Stimulated activated CD8-positive, alpha-beta memory T cell treated with anti-CD3 and anti-CD28 coated beads, Interleukin-7, amount 100 ng/mL, for 4 hours (primary cell): Measurements from ENCODE around the gene SART1.

ENCODE experiments used
- DNase-seq, 2 donors: peaks; one replicate each; pipeline ENCODE4 v3.0.0-alpha.2; 2020; ENCODE audit warnings: low read depth in 2 of 2

The SART1 gene

DNA sequence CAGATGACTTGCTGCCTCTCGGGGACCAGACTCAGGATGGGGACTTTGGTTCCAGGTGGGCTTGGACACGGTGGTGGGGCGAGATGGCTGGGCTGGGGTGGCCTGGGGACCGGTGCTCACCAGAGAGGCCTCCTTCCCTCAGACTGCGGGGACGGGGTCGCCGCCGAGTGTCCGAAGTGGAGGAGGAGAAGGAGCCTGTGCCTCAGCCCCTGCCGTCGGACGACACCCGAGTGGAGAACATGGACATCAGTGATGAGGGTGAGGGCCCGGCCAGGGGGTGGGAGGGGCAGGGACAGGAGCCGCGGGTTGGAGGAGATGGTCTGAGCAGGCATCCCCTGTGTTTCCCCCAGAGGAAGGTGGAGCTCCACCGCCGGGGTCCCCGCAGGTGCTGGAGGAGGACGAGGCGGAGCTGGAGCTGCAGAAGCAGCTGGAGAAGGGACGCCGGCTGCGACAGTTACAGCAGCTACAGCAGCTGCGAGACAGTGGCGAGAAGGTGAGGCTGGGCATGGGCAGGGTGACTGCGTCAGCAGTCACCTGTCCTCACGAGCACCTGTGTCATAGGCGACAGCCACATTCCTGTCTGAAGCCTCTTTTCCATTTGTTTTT lies 5.9 kb downstream of the SART1 start:
- no peak for DNase-seq

DNA sequence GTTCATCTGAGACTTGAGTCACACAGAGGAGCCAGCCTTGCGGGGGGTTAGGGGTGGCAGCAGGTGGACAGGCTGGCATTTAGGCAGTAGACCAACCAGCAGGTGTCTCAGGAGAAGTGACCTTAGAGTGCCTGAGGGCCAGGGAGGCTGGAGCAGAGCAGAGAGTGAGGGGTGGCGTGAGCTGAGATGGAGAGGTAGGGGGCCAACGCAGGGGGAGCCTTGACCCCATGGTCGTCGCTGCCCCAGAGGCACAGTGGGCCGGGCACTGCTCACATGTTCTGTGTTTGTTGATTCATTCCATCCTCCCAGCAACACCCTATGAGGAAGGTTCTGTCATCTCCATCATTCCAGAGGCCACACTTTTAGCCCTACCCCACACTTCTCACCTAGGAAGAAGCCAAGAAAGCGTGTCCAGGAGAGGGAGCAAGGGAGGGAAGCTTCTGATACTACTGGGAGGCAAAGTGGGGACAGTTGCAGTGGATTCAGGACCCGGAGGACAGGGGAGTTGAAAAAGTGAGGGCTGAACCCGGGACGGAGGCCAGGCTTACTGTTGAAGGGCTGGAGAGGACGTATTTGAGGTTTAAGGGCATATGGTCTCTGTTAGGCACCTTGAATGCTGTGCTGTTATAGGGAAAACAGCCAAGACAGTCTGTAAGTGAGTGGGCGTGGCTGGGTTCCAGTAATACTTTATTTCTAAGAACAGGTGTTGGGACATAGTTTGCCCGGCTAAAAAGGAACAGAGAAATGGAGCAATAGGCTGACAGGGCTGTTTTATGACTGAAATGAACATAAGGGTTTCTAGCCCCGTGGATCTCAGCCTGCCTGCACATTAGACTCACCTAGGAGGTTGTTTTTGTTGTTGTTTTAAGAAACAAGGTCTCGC lies 7.3 kb downstream of the SART1 start:
- no peak for DNase-seq

DNA sequence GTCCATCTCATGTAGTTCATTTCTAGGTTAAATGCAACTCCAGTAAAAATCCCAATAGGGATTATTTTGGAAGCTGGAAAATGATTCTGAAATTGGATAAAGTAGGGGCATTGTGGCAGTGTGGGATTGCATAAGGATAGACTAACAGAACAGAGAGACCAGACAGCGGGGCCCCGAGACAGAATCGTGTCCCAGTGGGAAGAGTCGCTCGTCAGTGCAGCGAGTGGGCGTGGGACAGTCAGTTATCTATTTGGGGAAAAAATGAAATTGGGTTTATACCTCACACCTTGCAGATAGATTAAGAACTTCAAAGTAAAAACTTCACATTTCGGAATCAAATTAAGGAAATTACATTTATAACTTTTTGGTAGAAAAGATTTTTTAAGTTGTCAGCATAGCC lies 10.6 kb downstream of the SART1 start:
- no peak for DNase-seq

DNA sequence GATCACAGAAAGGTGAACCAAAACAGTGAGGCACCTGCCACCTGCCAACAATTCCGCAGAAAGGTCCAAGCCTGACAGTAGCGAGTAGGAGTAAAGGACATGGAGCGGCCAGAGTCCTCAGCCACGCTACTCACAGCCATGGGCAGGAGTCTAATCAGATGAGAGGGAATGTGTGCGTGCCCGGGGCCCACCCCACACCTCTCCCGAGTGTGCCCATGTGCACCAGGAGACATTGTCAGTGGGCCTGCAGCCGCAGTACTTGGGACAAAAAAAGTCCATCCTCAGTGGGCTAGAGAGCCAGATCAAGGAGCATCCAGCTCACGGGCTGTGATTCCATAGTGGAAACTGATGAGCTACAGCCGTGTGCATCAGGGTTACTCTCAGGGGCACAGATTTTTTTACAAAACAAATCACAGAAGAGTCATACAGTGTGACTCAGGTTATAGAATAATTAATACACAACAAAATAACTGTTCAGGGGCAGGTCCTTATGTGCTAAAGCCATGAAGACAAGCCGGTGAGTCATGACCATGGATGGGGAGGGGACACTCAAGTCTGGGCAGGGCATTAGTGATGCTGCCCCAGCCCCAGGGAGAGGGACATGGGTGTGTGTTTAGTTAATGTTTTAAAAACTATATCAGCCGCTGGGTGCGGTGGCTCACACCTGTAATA lies 12.0 kb downstream of the SART1 start:
- DNase-seq, result no peak

DNA sequence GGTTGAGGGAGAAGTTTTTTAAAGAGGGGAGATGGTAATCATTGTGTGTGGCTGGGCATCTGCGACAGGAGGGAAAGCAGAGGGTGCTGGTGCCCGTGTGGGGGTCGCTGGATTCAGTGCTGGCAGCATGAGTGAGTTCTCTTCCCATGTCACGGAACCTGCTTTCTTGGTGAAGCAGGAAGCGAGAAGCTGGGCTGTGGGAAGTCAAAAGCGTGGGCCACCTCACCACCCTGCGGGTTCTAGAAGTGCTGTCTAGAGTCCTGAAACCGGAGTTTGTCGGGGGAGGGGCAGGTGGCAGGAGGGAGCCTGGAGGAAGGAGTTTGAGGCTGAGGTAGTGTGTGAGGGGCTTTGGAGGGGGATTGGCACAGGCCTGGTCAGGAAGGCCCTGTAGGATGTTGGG lies 14.2 kb downstream of the SART1 start:
- no peak for DNase-seq

DNA sequence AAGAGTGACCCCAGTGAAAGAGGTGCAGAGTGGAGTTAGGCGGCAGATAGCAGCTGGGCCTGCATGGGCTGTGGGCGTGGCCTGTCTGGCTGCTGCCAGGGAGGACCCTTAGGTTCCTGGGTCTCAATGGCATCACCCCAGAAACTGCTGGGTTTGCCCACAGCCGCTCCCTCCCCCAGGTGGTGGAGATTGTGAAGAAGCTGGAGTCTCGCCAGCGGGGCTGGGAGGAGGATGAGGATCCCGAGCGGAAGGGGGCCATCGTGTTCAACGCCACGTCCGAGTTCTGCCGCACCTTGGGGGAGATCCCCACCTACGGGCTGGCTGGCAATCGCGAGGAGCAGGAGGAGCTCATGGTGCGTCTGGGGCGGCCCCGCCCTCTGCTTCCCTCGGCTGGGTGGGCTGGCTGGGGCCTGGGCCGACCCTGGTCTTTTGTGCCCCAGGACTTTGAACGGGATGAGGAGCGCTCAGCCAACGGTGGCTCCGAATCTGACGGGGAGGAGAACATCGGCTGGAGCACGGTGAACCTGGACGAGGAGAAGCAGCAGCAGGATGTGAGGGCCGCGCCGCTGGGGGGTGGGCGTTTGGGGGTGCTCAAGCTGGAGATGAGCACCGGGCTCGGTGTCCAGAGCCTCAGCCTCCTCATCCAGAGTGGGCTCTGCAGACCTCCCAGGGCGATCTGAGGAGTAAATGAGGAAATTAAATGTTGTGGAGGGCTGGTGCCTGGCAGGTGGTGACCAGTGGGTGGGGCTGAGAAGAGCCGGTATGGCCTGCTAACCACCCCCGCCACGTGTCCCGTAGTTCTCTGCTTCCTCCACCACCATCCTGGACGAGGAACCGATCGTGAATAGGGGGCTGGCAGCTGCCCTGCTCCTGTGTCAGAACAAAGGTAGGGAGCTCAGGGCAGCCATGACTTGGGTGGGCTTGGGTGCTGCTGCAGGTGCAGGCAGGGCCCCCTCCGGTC lies 15.0 kb downstream of the SART1 start:
- DNase-seq, result no peak

DNA sequence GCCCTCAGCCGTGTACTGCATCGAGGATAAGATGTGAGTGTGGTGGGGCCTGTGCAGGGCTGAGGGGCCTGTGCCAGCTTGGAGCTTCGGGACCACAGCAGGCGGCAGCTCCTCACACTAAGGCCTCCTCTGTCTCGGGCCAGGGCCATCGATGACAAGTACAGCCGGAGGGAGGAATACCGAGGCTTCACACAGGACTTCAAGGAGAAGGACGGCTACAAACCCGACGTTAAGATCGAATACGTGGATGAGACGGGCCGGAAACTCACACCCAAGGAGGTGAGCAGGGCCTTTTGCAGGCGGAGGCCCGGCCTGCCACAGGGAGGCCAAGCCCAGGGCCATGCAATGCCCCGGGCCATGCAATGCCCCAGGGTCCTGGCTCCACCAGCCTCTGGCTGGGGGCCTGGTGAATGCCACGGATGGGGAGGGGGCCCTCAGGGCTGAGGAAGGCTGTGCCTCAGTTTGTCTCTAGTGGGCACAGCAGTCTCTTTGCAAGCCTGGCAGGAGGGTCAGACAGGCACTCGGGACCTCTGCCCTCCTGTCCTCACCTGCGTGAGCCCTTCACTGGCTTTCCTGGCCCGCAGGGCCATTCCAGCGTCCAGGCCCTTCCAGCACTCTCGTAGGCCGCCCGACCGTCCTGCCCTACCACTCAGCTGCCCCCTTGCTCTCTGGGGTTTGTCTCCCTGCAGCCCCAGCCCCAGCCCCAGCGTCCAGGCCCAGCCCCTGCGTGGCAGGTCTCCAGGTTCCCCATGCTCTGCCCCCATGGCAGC lies 16.3 kb downstream of the SART1 start:
- DNase-seq, result no peak

DNA sequence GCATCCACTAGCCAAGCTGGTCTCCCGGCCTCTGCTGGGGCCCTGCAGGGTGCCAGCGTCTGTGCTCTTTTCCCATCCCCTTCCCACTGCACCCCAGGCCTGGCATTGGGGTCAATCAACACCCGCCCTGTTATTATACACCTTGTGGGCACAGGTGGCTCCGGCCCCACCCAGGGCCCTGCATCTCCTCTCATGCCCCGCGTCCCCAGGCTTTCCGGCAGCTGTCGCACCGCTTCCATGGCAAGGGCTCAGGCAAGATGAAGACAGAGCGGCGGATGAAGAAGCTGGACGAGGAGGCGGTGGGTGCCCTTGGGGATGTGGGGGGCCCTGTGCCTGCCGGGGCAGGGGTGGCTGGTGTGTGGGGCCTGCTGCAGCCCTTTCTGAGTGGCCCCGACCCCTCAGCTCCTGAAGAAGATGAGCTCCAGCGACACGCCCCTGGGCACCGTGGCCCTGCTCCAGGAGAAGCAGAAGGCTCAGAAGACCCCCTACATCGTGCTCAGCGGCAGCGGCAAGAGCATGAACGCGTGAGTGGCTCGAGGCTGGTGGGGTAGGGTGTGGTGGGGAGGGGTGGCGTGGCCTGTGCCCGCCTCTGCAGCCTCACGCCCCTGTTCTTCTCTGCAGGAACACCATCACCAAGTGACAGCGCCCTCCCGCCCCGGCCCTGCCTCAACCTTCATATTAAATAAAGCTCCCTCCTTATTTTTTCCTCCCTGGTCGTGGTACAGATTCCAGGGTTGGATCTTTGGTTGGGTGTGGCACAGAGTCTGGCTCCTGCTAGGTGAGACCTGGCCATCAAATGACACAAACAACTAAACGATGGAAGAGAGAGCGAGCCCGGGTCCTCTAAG lies 17.1 kb downstream of the SART1 start:
- no peak for DNase-seq

DNA sequence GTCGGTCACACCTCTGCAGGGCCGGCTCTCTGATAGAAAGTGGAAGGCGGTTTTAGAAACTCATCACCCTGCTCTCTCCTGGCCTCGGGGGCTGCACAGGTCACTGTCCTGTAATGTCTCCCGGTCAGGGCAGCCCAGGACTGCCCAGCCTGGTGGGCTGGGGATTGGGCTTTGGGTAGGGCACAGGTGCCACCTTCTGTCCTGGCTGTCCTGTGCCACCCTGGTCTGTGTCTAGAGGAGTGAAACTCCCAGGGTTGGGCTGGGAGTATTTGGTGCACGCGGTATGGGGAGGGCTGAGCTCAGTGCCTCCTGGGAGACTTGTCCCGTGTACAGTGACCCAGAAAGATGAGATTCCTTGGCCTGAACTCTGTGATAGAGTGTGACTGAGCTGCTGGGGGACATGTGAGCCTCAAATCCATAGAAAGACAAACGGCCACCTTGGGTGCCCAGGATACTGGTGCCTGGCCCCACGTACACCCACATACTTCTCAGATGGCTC lies 17.8 kb downstream of the SART1 start:
- DNase-seq, result no peak

DNA sequence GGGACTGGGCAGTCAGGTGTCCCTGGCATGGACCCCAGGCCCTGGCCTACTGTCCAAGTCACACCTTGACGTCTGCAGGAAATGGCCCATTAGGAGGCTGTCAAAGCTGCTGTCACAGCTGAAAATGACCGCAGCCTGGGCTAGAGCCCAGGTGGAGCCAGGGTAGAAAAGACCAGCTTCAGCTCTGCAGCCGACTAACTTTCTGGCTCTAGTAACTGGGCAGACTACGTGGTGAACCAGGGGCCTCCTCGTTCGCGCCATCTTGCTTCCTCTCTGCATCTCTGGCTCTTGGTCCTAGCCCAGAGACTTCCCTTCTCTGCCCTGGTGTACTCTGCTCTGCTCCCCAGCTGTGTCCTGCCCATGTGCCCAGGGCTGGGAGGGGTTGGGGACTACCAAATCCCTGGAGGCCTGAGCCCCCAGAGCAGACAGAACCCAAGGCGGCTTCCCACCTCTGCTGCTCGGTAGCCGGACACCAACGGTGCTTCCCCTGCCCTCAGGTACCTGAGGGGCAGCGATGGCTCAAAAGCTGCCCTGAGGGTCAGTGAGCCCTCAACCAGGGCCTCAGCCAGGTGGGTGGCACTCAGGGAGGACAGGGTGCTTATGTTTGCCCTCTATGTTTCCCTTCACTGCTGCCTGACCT lies 19.7 kb downstream of the SART1 start:
- no peak for DNase-seq

DNA sequence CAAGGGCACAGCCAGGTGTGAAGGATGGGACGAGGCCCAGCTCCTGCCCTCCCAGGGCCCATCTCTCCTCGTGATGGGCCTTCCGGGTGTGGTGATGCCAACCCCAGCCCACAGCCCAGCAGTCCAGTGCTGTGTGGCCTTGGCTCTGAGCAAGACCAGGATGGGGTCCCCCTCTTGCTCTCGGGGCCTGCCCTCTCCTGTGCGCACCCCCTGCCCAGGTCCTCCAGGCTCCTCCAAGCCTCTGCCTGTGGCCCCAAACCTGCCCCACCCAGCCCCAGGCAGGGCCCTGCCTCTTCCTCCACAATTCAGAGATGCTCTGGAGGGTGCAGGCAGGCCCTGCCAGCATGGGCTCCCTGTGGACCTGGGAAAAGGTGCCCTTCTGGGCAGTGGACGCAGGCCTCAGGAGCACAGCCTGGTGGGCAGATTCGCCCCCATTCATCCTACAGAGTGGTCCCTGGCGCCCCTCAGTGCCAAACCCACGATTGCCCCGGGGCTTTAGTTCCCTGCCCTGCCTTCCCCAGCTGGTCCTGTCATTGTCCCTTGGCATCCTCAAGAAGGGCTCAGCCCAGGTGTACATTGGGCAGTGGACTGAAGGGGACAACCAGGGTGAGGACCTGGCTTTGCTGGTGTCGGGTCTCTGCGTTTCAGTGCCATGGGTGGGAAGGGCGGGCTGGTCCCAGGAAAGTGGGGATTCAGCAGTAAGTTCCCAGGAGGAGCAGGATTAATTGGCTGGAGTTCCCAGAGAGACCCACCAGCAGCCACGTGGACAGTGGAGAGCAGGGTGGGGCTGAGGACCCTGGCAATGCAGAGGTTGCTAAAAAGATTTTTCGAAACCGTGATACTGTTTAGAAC lies 20.7 kb downstream of the SART1 start:
- DNase-seq, result no peak

DNA sequence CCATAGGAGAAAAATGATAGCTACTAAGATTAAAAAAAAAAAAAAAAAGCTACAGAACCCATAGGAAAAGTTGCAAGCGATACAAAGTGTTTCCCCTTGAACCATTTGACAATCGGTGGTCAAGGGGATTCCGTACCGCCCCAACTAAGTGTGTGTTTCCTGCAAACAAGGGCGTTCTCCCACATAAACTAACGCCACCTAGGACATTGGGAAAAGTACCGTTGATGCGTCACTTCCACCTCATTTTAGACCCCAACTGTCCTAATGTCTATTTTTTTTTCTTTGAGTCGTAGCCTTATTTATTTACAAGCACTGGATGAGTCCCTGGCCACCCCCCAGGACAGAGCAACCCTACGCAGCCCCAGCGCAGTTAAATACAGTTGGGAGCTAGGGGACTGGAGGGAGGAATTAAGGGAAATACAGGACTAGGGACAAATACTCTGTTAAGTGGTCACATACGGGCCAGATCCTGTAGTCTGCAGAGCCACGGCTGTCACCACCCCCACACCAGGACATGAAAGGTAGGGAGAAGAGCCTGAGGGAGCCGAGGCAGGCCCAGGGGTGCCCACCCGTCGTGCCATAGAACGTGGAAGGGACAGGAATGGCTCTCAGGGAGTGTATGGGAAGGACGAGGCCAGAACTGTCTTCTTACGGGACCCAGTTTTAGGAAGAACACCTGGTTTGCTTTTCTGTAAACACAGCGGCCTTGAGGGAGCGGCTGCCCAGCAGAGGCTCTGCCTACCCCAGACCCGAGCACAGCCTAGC lies 21.5 kb downstream of the SART1 start:
- no peak for DNase-seq

DNA sequence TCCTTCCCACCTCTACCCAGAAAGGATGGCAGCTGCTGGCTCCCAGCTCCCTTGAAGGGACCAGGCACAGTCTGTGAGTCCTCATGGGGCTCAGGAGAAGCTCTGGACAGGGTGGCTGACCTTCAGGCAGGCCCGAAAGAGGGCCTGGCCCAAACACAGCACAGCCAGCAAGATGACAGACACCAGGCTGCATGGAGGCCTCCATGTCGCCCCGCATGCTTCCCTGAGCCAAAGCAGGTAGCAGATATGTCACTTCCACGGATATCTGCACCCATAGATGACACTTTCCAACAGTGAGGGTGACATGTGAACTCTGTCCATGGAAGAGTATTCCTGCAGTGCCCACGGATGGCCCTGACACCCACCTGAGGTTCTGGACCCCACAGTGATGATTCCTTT lies 22.1 kb downstream of the SART1 start:
- DNase-seq, result no peak

DNA sequence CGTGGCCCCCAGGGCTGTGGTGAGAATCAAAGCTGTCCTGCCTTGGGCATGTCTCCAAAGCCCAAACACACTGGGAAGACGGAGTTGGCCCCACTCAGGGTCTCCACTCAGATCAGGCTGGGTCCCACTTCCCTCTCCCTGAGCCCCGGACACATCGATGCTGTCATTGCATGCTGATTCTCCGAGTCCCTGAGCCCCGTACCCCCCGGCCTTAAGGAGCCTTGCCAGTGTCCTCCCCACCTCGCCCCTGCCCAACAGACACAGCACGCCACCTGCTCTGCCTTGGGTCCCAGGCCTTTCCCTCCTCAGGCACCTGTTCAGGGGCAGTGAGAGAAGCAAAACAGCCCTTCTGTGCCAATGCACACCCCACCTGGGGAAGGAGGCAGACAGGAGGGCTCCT lies 25.8 kb downstream of the SART1 start:
- no peak for DNase-seq

DNA sequence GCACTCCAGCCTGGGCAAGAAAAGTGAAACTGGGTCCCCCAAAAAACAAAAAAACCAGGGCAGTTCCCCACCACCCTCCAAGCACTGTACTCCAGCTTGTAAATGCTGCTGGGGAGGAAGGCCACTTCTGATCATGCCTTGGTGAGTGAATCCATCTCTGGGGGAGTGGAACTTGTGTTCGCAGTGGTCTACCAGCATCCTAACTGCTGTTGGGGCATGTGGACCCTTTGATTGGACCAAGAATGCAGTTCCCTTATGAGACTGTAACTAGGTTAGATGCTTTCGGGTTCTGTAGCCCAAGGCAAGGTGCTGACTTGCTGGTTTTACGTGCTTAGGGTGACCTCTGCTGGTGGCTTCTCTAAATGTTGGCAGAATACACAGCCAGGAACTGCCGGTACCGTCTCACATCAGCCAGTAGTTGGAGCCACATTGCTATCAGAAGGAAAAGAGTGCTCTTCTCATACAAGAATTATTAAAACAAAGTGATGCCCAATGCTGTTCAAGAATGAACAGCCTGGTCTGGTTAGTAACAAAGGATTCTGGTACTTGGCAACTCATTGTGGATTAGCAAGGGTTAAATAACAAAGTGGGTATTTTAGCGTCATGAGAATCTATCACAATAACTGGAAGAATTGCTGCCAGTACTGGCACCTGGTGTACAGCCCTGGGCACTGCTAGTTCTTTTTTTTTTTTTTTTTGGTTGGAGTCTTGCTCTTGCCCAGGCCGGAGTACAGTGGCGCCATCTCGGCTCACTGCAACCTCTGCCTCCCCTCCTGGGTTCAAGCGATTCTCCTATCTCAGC lies 27.5 kb downstream of the SART1 start:
- DNase-seq, result peak; percentile 77 to 90

DNA sequence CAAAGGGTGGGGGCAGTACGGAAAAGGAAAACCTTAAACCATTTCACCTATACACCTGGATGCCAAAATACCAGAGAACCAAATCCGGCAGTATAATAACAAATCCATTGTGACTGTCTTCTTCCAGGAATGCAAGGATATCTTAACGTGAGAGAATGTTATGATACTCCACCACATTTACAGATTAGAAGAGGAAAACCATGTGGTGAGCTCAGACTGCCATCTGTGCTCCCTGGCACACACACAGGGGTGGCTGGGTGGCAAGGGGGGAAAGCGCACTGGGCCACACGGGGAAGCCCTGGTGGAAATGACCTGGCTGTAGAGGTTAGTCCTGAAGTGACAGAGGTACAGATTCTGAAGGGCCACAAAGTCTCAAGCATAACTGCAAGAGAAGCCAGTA lies 30.5 kb downstream of the SART1 start:
- no peak for DNase-seq

DNA sequence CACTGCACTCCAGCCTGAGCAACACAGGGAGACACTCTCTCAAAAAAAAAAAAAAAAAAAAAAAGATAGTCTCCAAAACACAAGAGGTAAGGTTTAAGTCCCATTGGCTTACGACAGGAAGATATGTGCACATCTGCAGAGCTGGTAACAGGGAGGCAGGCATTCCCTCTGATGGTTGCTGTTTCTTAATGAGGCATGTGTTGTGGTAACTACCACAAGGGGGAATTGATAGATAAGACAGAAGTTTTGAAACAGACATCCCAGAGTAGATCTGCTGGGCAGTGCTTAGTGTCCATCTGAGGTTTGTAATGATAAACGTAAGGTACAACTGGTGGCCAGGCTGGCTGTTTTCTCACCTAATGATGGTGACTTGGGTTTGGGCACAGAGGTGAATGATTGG lies 35.8 kb downstream of the SART1 start:
- no peak for DNase-seq
